ENCODE data around the gene PPP2R5E. TPM values are rescaled to one million over a fixed set of nuclear protein-coding genes. Genes with fewer than 3 reads are reported as not detected.
A peak's percentile ranks its signal among the peaks of the same experiment; 100 is the strongest.
"Not testable (repeated sequence)": the region's sequence is repeated elsewhere in the genome, so short reads cannot be mapped to it uniquely, and the experiment has no call there.

Gene PPP2R5E
- total and polyA plus RNA-seq, 10 of the 15 experiments (the other 5 are each of a cell fraction or from before 2014, with no cell fraction given), result 11.4 to 56.2 (median 22.7) TPM

GRCh38 chr14:63523735-63524426, 19.3 kb downstream of the PPP2R5E start:
- TSS peak; percentile 27 for BruUV-seq (replicated peaks)
- Histone ChIP-seq H3K9ac (ENCODE audit: control insufficient read depth, insufficient read depth, low read length) (peak overlapping the region; percentile 26; the same call in 1 of the 2 replicates), H2AFZ (ENCODE audit: control insufficient read depth, low read depth, low read length) (no peak overlapping the region)

GRCh38 chr14:63522511-63522910, 20.7 kb downstream of the PPP2R5E start:
- FAIRE-seq; H3K9me3 ChIP-seq (replicated peaks; ENCODE audit: control insufficient read depth, insufficient read depth, low read length); H2AFZ ChIP-seq (ENCODE audit: control insufficient read depth, low read depth, low read length); SMC1A ChIA-PET (ENCODE audit: uncharacterized antibody, unreplicated experiment); ATAC-seq; BruUV-seq (replicated peaks); H3K4me3 ChIP-seq; H3K9ac ChIP-seq (ENCODE audit: control insufficient read depth, insufficient read depth, low read length); intact Hi-C loops (cut with micrococcal nuclease; ENCODE audit: unreplicated experiment); H4K20me1 ChIP-seq (ENCODE audit: control insufficient read depth, insufficient read depth); POLR2A ChIA-PET; DNase-seq (ENCODE audit: low read depth, low spot score); in situ Hi-C loops (cut with MboI); H3K4me2 ChIP-seq (ENCODE audit: control insufficient read depth, insufficient read depth); H3K36me3 ChIP-seq (ENCODE audit: control insufficient read depth in 2 of 2, insufficient read depth in 2 of 2, low read length in 1 of 2); CTCF ChIA-PET; H3K27me3 ChIP-seq (replicated peaks in 1 of 2; ENCODE audit: control insufficient read depth in 2 of 2, insufficient read depth in 2 of 2, low read length in 1 of 2); H3K27ac ChIP-seq (ENCODE audit: control insufficient read depth, insufficient read depth); RAD21 ChIA-PET (ENCODE audit: unreplicated experiment): not testable (repeated sequence)
- Histone ChIP-seq H3K79me2 (ENCODE audit: control insufficient read depth, insufficient read depth, low read length) (peaks cover 30% of the 10 kb centered on the region), H3K4me1 (ENCODE audit: control insufficient read depth, insufficient read depth, low read length) (peaks cover 10% of the 10 kb centered on the region)
- WGBS (ENCODE audit: insufficient coverage, insufficient replicate concordance, low lambda C conversion rate, missing lambda C conversion rate), result 100% methylated on average over 1 of the region's 41 CpGs

More at GRCh38 chr14:63523735-63524426, 19.3 kb downstream of the PPP2R5E start:
- in situ Hi-C loops (cut with MboI) (no loop called here), intact Hi-C loops (cut with micrococcal nuclease; ENCODE audit: unreplicated experiment) (no loop called here)
- SMC1A ChIA-PET (ENCODE audit: uncharacterized antibody, unreplicated experiment), result interaction anchor here (2.0 kb wide), 1 partner anchor 12 kb away, joined by 5 read pairs; no protein-coding TSS in a partner anchor
- POLR2A ChIA-PET, result no interaction called here
- Histone ChIP-seq H3K36me3 (ENCODE audit: control insufficient read depth in 2 of 2, insufficient read depth in 2 of 2, low read length in 1 of 2) (peaks cover 0 to 9% of the 10 kb centered on the region in 2 experiments; a peak in 3 of 4 replicates), H3K4me1 (ENCODE audit: control insufficient read depth, insufficient read depth, low read length) (peaks cover 10% of the 10 kb centered on the region), H4K20me1 (ENCODE audit: control insufficient read depth, insufficient read depth) (no peaks in the 10 kb centered on the region), H3K27ac (ENCODE audit: control insufficient read depth, insufficient read depth) (peak overlapping the region; percentile 79), H3K4me2 (ENCODE audit: control insufficient read depth, insufficient read depth) (peak overlapping the region; percentile 85; the same call in 1 of the 2 replicates), H3K27me3 (replicated peaks in 1 of 2; ENCODE audit: control insufficient read depth in 2 of 2, insufficient read depth in 2 of 2, low read length in 1 of 2) (no peaks in the 10 kb centered on the region), H3K4me3 (no peak overlapping the region), H3K9me3 (replicated peaks; ENCODE audit: control insufficient read depth, insufficient read depth, low read length) (no peaks in the 10 kb centered on the region; the same call in 2 of the 3 replicates), H3K79me2 (ENCODE audit: control insufficient read depth, insufficient read depth, low read length) (peaks cover 30% of the 10 kb centered on the region)
- no peak for DNase-seq (ENCODE audit: low read depth, low spot score)
- no peak for FAIRE-seq
- 85% methylated on average over 4 of the region's 4 CpGs for WGBS (ENCODE audit: insufficient coverage, insufficient replicate concordance, low lambda C conversion rate, missing lambda C conversion rate)
- no peak for TF ChIP-seq MTA2 (IDR thresholded peaks at IDR 0.05; ENCODE audit: low read depth)
- TF ChIP-seq ASH2L (IDR thresholded peaks at IDR 0.05; ENCODE audit: borderline replicate concordance, low read depth), result no peak
- TF ChIP-seq ZNF384 (IDR thresholded peaks at IDR 0.05; ENCODE audit: borderline replicate concordance, low read depth, low read length), result no peak
- no peak for TF ChIP-seq ATF7 (IDR thresholded peaks at IDR 0.05; ENCODE audit: low read depth)
- no peak for TF ChIP-seq EGR1 (IDR thresholded peaks at IDR 0.05; ENCODE audit: borderline replicate concordance in 1 of 2, low read depth in 2 of 2, low read length in 2 of 2)
- TF ChIP-seq EED (IDR thresholded peaks at IDR 0.05; ENCODE audit: low read depth), result no peak
- TF ChIP-seq STAT3 (IDR thresholded peaks at IDR 0.05; ENCODE audit: low read depth, low read length), result no peak
- TF ChIP-seq ZNF207 (IDR thresholded peaks at IDR 0.05; ENCODE audit: borderline replicate concordance), result no peak
- no peak for TF ChIP-seq SREBF2 (IDR thresholded peaks at IDR 0.05; ENCODE audit: low read length)
- no peak for TF ChIP-seq HDAC2 (IDR thresholded peaks at IDR 0.05)
- TF ChIP-seq CHD2 (IDR thresholded peaks at IDR 0.05; ENCODE audit: borderline replicate concordance, low read depth, low read length), result no peak
- TF ChIP-seq TARDBP (IDR thresholded peaks at IDR 0.05; ENCODE audit: borderline replicate concordance), result no peak
- no peak for TF ChIP-seq NRF1 (conservative IDR thresholded peaks at IDR 0.05; ENCODE audit: low read depth, low read length)
- TF ChIP-seq DPF2 (IDR thresholded peaks at IDR 0.05), result no peak
- RAD21 ChIA-PET (ENCODE audit: unreplicated experiment), result no interaction called here
- CTCF ChIA-PET, result no interaction called here
- ATAC-seq, result no peak

Measured in GM12878 (cell line).